ENCODE results near the gene SLCO4A1. TPM values are rescaled to one million over a fixed set of nuclear protein-coding genes. Genes with fewer than 3 reads are reported as not detected.

SLCO4A1 gene
- total and polyA plus RNA-seq, 2 donors (not counting 1 experiment from before 2014, with no cell fraction given) = 2.1 to 79.5 TPM

DNA sequence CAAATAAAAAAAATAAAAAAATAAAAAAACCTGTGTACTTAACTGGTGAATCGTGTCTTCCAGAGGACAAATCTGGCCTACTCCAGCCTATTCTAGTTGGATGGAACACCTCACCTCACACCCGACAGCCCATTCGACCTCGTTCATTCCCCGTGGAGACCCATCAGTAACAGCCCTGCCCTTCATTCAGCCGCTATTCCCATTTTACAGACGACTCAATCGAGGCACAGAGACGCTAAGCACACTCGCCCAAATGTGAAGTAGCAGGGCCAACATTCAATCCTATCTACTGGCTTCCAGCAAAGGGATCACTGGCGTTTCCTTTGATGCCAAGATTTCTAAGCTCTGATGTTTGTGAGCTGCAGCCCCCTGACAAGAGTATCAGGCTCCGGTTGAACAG is 64.6 kb downstream of the SLCO4A1 start:
- 82% methylated on average over 12 of the region's 12 CpGs for WGBS (ENCODE audit: insufficient coverage)
- peaks cover 37% of the 10 kb centered on the region for H3K27me3 Mint-ChIP-seq

DNA sequence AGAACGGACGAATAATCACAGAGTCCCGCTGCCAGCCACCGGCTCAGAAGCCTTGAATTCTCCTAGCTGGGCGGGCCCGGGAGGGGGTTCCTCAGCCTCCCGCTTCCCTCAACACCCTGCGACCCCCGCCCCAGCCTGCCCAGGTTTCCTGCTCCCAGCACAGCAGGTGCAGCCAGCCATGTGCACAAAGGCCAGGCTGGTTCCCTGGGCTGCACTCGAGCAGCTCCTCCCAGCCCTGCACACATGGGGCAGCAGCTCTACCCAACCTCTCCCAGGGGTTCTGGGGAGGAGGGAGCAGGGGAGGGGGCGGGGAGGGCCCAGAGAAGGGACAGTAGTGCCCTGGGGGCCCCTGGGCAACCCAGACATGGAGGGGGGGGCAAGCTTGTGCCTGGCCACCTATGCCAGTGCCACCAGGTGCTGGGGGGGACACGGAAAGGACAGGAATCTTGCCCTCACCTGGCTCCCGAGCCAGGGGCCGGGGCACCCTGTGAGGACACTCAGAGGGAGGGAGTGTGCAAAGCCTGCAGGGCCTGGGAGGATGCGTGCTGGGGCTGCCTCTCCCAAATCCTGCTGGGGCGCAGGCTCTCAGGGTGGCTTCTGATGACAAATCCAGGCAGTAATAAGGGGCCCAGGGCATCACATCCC is 65.1 kb downstream of the SLCO4A1 start:
- no peak overlapping the region for H3K27ac Mint-ChIP-seq
- Histone ChIP-seq H3K4me3 (ENCODE audit: control extremely low read depth in 1 of 5, extremely low read depth in 1 of 5, insufficient read depth in 1 of 5, low read depth in 2 of 5, low read length in 4 of 5) (no peak overlapping the region), H3K4me2 (replicated peaks; ENCODE audit: low read depth, low read length, poor library complexity, severe bottlenecking) (no peak overlapping the region), H4K20me1 (ENCODE audit: control insufficient read depth, insufficient read depth, low read length, poor library complexity, severe bottlenecking) (no peaks in the 10 kb centered on the region), H3K36me3 (replicated peaks in 1 of 2; ENCODE audit: control extremely low read depth in 1 of 2, control insufficient read depth in 1 of 2, extremely low read depth in 1 of 2, insufficient read depth in 2 of 2, low read length in 1 of 2) (no peaks in the 10 kb centered on the region), H3K79me2 (ENCODE audit: control insufficient read depth, insufficient read depth, low read length) (no peaks in the 10 kb centered on the region), H3K27me3 (replicated peaks in 1 of 4; ENCODE audit: control extremely low read depth in 1 of 4, control insufficient read depth in 3 of 4, insufficient read depth in 4 of 4, low read length in 3 of 4) (peaks cover 0 to 35% (median 11%) of the 10 kb centered on the region in 4 experiments), H3K27ac (ENCODE audit: low read length in 2 of 2) (no peak overlapping the region), H3K9me3 (ENCODE audit: control extremely low read depth in 1 of 3, control insufficient read depth in 2 of 3, insufficient read depth in 1 of 3, low read length in 2 of 3) (no peaks in the 10 kb centered on the region), H2AFZ (ENCODE audit: insufficient read depth, low read depth, low read length, poor library complexity, severe bottlenecking) (no peak overlapping the region), H3K9ac (ENCODE audit: low read length) (no peak overlapping the region), H3K4me1 (ENCODE audit: control insufficient read depth in 2 of 2, insufficient read depth in 2 of 2, low read length in 2 of 2) (peaks cover 0 to 4% of the 10 kb centered on the region in 2 donors)
- H3K4me3 Mint-ChIP-seq = no peak overlapping the region
- ChIA-PET CTCF (no interaction called here), POLR2A (no interaction called here)
- peaks cover 41% of the 10 kb centered on the region for H3K27me3 Mint-ChIP-seq
- H3K4me1 Mint-ChIP-seq = peaks cover 4% of the 10 kb centered on the region
- 60% methylated on average over 14 of the region's 16 CpGs for WGBS (ENCODE audit: insufficient coverage)
- DNase-seq = no peak
- no peaks in the 10 kb centered on the region for H3K9me3 Mint-ChIP-seq (ENCODE audit: insufficient read depth)
- intact Hi-C loops (cut with micrococcal nuclease) = no loop called here
- TF ChIP-seq, protein P1, sequence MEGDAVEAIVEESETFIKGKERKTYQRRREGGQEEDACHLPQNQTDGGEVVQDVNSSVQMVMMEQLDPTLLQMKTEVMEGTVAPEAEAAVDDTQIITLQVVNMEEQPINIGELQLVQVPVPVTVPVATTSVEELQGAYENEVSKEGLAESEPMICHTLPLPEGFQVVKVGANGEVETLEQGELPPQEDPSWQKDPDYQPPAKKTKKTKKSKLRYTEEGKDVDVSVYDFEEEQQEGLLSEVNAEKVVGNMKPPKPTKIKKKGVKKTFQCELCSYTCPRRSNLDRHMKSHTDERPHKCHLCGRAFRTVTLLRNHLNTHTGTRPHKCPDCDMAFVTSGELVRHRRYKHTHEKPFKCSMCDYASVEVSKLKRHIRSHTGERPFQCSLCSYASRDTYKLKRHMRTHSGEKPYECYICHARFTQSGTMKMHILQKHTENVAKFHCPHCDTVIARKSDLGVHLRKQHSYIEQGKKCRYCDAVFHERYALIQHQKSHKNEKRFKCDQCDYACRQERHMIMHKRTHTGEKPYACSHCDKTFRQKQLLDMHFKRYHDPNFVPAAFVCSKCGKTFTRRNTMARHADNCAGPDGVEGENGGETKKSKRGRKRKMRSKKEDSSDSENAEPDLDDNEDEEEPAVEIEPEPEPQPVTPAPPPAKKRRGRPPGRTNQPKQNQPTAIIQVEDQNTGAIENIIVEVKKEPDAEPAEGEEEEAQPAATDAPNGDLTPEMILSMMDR (IDR thresholded peaks at IDR 0.05) = no peak
- no peak for TF ChIP-seq EZH2 (IDR thresholded peaks at IDR 0.05; ENCODE audit: borderline replicate concordance, insufficient read depth, low read depth, low read length, poor library complexity, severe bottlenecking)
- no peak for ATAC-seq (ENCODE audit: low read depth)

More for the DNA sequence above, 64.6 kb downstream of the SLCO4A1 start:
- H3K4me1 ChIP-seq (ENCODE audit: control insufficient read depth in 2 of 2, insufficient read depth in 2 of 2, low read length in 2 of 2) = peaks cover 0 to 4% of the 10 kb centered on the region in 2 donors
- no peak for TF ChIP-seq EZH2 (IDR thresholded peaks at IDR 0.05; ENCODE audit: borderline replicate concordance, insufficient read depth, low read depth, low read length, poor library complexity, severe bottlenecking)
- TF ChIP-seq, protein P1 (IDR thresholded peaks at IDR 0.05) = no peak
- H3K27me3 ChIP-seq (replicated peaks in 1 of 4; ENCODE audit: control extremely low read depth in 1 of 4, control insufficient read depth in 3 of 4, insufficient read depth in 4 of 4, low read length in 3 of 4) = peaks cover 0 to 35% (median 11%) of the 10 kb centered on the region in 4 experiments
- Mint-ChIP-seq H3K4me1 (peaks cover 4% of the 10 kb centered on the region), H3K27ac (no peak overlapping the region), H3K9me3 (ENCODE audit: insufficient read depth) (no peaks in the 10 kb centered on the region), H3K4me3 (no peak overlapping the region)
- H2AFZ ChIP-seq (ENCODE audit: insufficient read depth, low read depth, low read length, poor library complexity, severe bottlenecking) = no peak overlapping the region
- no peak overlapping the region for H3K4me3 ChIP-seq (ENCODE audit: control extremely low read depth in 1 of 5, extremely low read depth in 1 of 5, insufficient read depth in 1 of 5, low read depth in 2 of 5, low read length in 4 of 5)
- no peak overlapping the region for H3K9ac ChIP-seq (ENCODE audit: low read length)
- H3K9me3 ChIP-seq (ENCODE audit: control extremely low read depth in 1 of 3, control insufficient read depth in 2 of 3, insufficient read depth in 1 of 3, low read length in 2 of 3) = no peaks in the 10 kb centered on the region
- no peak overlapping the region for H3K4me2 ChIP-seq (replicated peaks; ENCODE audit: low read depth, low read length, poor library complexity, severe bottlenecking)
- POLR2A ChIA-PET = no interaction called here
- CTCF ChIA-PET = no interaction called here
- H3K79me2 ChIP-seq (ENCODE audit: control insufficient read depth, insufficient read depth, low read length) = no peaks in the 10 kb centered on the region
- no peaks in the 10 kb centered on the region for H4K20me1 ChIP-seq (ENCODE audit: control insufficient read depth, insufficient read depth, low read length, poor library complexity, severe bottlenecking)
- DNase-seq (no peak), ATAC-seq (ENCODE audit: low read depth) (no peak)
- H3K27ac ChIP-seq (ENCODE audit: low read length in 2 of 2) = no peak overlapping the region
- intact Hi-C loops (cut with micrococcal nuclease) = no loop called here
- H3K36me3 ChIP-seq (replicated peaks in 1 of 2; ENCODE audit: control extremely low read depth in 1 of 2, control insufficient read depth in 1 of 2, extremely low read depth in 1 of 2, insufficient read depth in 2 of 2, low read length in 1 of 2) = no peaks in the 10 kb centered on the region

All from B cell (primary cell).